Measurements from ENCODE around the gene CNTN5. TPM values are rescaled to one million over a fixed set of nuclear protein-coding genes. Genes with fewer than 3 reads are reported as not detected.
A peak's percentile ranks its signal among the peaks of the same experiment; 100 is the strongest.

The CNTN5 gene
- total RNA-seq: not detected

- Histone ChIP-seq H3K4me3 (ENCODE audit: low read length) (no peak within 1 kb of the TSS), H3K4me1 (ENCODE audit: insufficient read depth, low read length) (no peaks in the 10 kb centered on the region), H3K27me3 (ENCODE audit: insufficient read depth, low read length) (peaks cover 26% of the 10 kb centered on the region), H3K9me3 (ENCODE audit: low read depth, low read length) (no peaks in the 10 kb centered on the region)
Measured at GRCh38 chr11:99020352-99021225, at the start of gene CNTN5. Gene CNTN5, plus strand, starts transcription at chr11:99020949.

GRCh38 chr11:98979205-98979604 lies 41.5 kb upstream of the CNTN5 start:
- no peak overlapping the region for H3K4me3 ChIP-seq (ENCODE audit: low read length)
- no peaks in the 10 kb centered on the region for H3K27me3 ChIP-seq (ENCODE audit: insufficient read depth, low read length)
- H3K4me1 ChIP-seq (ENCODE audit: insufficient read depth, low read length): no peaks in the 10 kb centered on the region
- peaks cover 12% of the 10 kb centered on the region for H3K9me3 ChIP-seq (ENCODE audit: low read depth, low read length)

GRCh38 chr11:99015634-99016454 lies 4.9 kb upstream of the CNTN5 start:
- no peaks in the 10 kb centered on the region for H3K4me1 ChIP-seq (ENCODE audit: insufficient read depth, low read length)
- no peaks in the 10 kb centered on the region for H3K9me3 ChIP-seq (ENCODE audit: low read depth, low read length)
- H3K27me3 ChIP-seq (ENCODE audit: insufficient read depth, low read length): peaks cover 14% of the 10 kb centered on the region
- H3K4me3 ChIP-seq (ENCODE audit: low read length): no peak overlapping the region

GRCh38 chr11:99019696-99020095 lies 1.1 kb upstream of the CNTN5 start:
- H3K4me1 ChIP-seq (ENCODE audit: insufficient read depth, low read length): no peaks in the 10 kb centered on the region
- H3K27me3 ChIP-seq (ENCODE audit: insufficient read depth, low read length): peaks cover 26% of the 10 kb centered on the region
- H3K4me3 ChIP-seq (ENCODE audit: low read length): no peak overlapping the region
- H3K9me3 ChIP-seq (ENCODE audit: low read depth, low read length): no peaks in the 10 kb centered on the region

- H3K4me3 ChIP-seq (ENCODE audit: low read length): no peak overlapping the region
- peaks cover 8% of the 10 kb centered on the region for H3K9me3 ChIP-seq (ENCODE audit: low read depth, low read length)
- H3K4me1 ChIP-seq (ENCODE audit: insufficient read depth, low read length): no peaks in the 10 kb centered on the region
- H3K27me3 ChIP-seq (ENCODE audit: insufficient read depth, low read length): no peaks in the 10 kb centered on the region
Measured at GRCh38 chr11:99037057-99037456, 16.3 kb downstream of the CNTN5 start.

- no peaks in the 10 kb centered on the region for H3K27me3 ChIP-seq (ENCODE audit: insufficient read depth, low read length)
- H3K4me3 ChIP-seq (ENCODE audit: low read length): no peak overlapping the region
- no peaks in the 10 kb centered on the region for H3K9me3 ChIP-seq (ENCODE audit: low read depth, low read length)
- no peaks in the 10 kb centered on the region for H3K4me1 ChIP-seq (ENCODE audit: insufficient read depth, low read length)
Measured at GRCh38 chr11:99063331-99063730, 42.6 kb downstream of the CNTN5 start.

- H3K4me1 ChIP-seq (ENCODE audit: insufficient read depth, low read length): no peaks in the 10 kb centered on the region
- H3K9me3 ChIP-seq (ENCODE audit: low read depth, low read length): no peaks in the 10 kb centered on the region
- no peak overlapping the region for H3K4me3 ChIP-seq (ENCODE audit: low read length)
- H3K27me3 ChIP-seq (ENCODE audit: insufficient read depth, low read length): no peaks in the 10 kb centered on the region
Measured at GRCh38 chr11:99065121-99065520, 44.4 kb downstream of the CNTN5 start.

GRCh38 chr11:99066618-99067317 lies 46.0 kb downstream of the CNTN5 start:
- H3K27me3 ChIP-seq (ENCODE audit: insufficient read depth, low read length): no peaks in the 10 kb centered on the region
- no peaks in the 10 kb centered on the region for H3K4me1 ChIP-seq (ENCODE audit: insufficient read depth, low read length)
- H3K9me3 ChIP-seq (ENCODE audit: low read depth, low read length): no peaks in the 10 kb centered on the region
- no peak overlapping the region for H3K4me3 ChIP-seq (ENCODE audit: low read length)

- no peaks in the 10 kb centered on the region for H3K4me1 ChIP-seq (ENCODE audit: insufficient read depth, low read length)
- no peaks in the 10 kb centered on the region for H3K9me3 ChIP-seq (ENCODE audit: low read depth, low read length)
- no peaks in the 10 kb centered on the region for H3K27me3 ChIP-seq (ENCODE audit: insufficient read depth, low read length)
- H3K4me3 ChIP-seq (ENCODE audit: low read length): no peak overlapping the region
Measured at GRCh38 chr11:99068832-99069231, 48.1 kb downstream of the CNTN5 start.

- Histone ChIP-seq H3K4me3 (ENCODE audit: low read length) (peak overlapping the region; percentile 7), H3K27me3 (ENCODE audit: insufficient read depth, low read length) (no peaks in the 10 kb centered on the region), H3K9me3 (ENCODE audit: low read depth, low read length) (no peaks in the 10 kb centered on the region), H3K4me1 (ENCODE audit: insufficient read depth, low read length) (no peaks in the 10 kb centered on the region)
Measured at GRCh38 chr11:99069856-99070444, 49.2 kb downstream of the CNTN5 start.

GRCh38 chr11:99079576-99079975 lies 58.8 kb downstream of the CNTN5 start:
- Histone ChIP-seq H3K9me3 (ENCODE audit: low read depth, low read length) (no peaks in the 10 kb centered on the region), H3K4me3 (ENCODE audit: low read length) (no peak overlapping the region), H3K27me3 (ENCODE audit: insufficient read depth, low read length) (no peaks in the 10 kb centered on the region), H3K4me1 (ENCODE audit: insufficient read depth, low read length) (no peaks in the 10 kb centered on the region)

- H3K4me3 ChIP-seq (ENCODE audit: low read length): no peak overlapping the region
- H3K4me1 ChIP-seq (ENCODE audit: insufficient read depth, low read length): no peaks in the 10 kb centered on the region
- H3K9me3 ChIP-seq (ENCODE audit: low read depth, low read length): no peaks in the 10 kb centered on the region
- no peaks in the 10 kb centered on the region for H3K27me3 ChIP-seq (ENCODE audit: insufficient read depth, low read length)
Measured at GRCh38 chr11:99080154-99080553, 59.4 kb downstream of the CNTN5 start.

GRCh38 chr11:99098258-99098657 lies 77.5 kb downstream of the CNTN5 start:
- Histone ChIP-seq H3K27me3 (ENCODE audit: insufficient read depth, low read length) (no peaks in the 10 kb centered on the region), H3K4me3 (ENCODE audit: low read length) (no peak overlapping the region), H3K9me3 (ENCODE audit: low read depth, low read length) (peaks cover 8% of the 10 kb centered on the region), H3K4me1 (ENCODE audit: insufficient read depth, low read length) (no peaks in the 10 kb centered on the region)

GRCh38 chr11:99098751-99099150 lies 78.0 kb downstream of the CNTN5 start:
- Histone ChIP-seq H3K4me3 (ENCODE audit: low read length) (no peak overlapping the region), H3K4me1 (ENCODE audit: insufficient read depth, low read length) (no peaks in the 10 kb centered on the region), H3K27me3 (ENCODE audit: insufficient read depth, low read length) (no peaks in the 10 kb centered on the region), H3K9me3 (ENCODE audit: low read depth, low read length) (peaks cover 8% of the 10 kb centered on the region)

- Histone ChIP-seq H3K27me3 (ENCODE audit: insufficient read depth, low read length) (no peaks in the 10 kb centered on the region), H3K4me1 (ENCODE audit: insufficient read depth, low read length) (no peaks in the 10 kb centered on the region), H3K9me3 (ENCODE audit: low read depth, low read length) (no peaks in the 10 kb centered on the region), H3K4me3 (ENCODE audit: low read length) (no peak overlapping the region)
Measured at GRCh38 chr11:99117603-99118002, 96.9 kb downstream of the CNTN5 start.
